Psoas muscle (tissue), 8 donors: ENCODE data around the gene FGR. TPM values are rescaled to one million over a fixed set of nuclear protein-coding genes. Genes with fewer than 3 reads are reported as not detected.

Experiments used
- ATAC-seq, 4 donors: fragments of 200-7000 bp; cut with Tn5 transposase; one replicate each; pipeline ENCODE4 v1.9.1; 2020; ENCODE audit warnings: moderate library complexity in 3 of 4, mild to moderate bottlenecking in 2 of 4
- DNase-seq, 2 donors: peaks; one replicate each; pipeline ENCODE4 v3.0.0-alpha.2; 2020
- H3K27ac ChIP-seq: fragments of 200-600 bp; one replicate; pipeline ENCODE4 v1.8.0; 2022
- H3K27me3 ChIP-seq, 3 donors: fragments of 200-600 bp in 1 of 3; one replicate each; pipeline versions ENCODE4 v1.6.1 to v1.8.0; 2013 to 2022; ENCODE audit warnings: low read length in 2 of 3, mild to moderate bottlenecking in 2 of 3, moderate library complexity in 1 of 3; ENCODE audit not compliant: insufficient read depth in 3 of 3
- H3K36me3 ChIP-seq, 2 donors: fragments of 200-600 bp in 1 of 2; one replicate each; pipeline versions ENCODE4 v1.6.1 to v1.8.0; 2013 to 2022; ENCODE audit warnings: low read depth in 1 of 2, mild to moderate bottlenecking in 1 of 2, moderate library complexity in 1 of 2; ENCODE audit not compliant: insufficient read depth in 1 of 2
- H3K4me1 ChIP-seq: fragments of 200-600 bp; one replicate; pipeline ENCODE4 v1.8.0; 2022
- H3K4me3 ChIP-seq: fragments of 200-600 bp; one replicate; pipeline ENCODE4 v1.8.0; 2022; ENCODE audit warnings: mild to moderate bottlenecking
- H3K9me3 ChIP-seq: fragments of 200-600 bp; one replicate; pipeline ENCODE4 v1.8.0; 2022
- CTCF ChIP-seq: fragments of 200-600 bp; IDR thresholded peaks from one replicate; pipeline ENCODE4 v1.8.0; 2022; ENCODE audit warnings: antibody characterized with exemption
- WGBS, 3 donors: extraction: QIAGEN DNeasy Blood & Tissue Kit; methylation state at CpG; one replicate each; pipeline versions ENCODE4 v1.1.6 to v1.1.7; 2013; 5-methylcytosine and 5-hydroxymethylcytosine counted together
- intact Hi-C, 2 donors: fragments of 100-400 bp; cut with DNase I; formaldehyde crosslinking; loops; one replicate each; pipeline versions ENCODE4 v1.11.0 to v1.14.2; 2022
- polyA plus RNA-seq, 3 donors: library from polyadenylated mRNA; stranded (reverse); fragments of 200-250 nt; gene quantifications; one replicate each; pipeline ENCODE4 v1.2.3, GENCODE V29; 2013
- total RNA-seq, 4 donors: library from RNA; stranded (reverse); fragmentation: NEBNext Ultra II Directional in 2 of 4; extraction: Animal tissue kit (Norgen Biotek cat#: 25700) in 2 of 4; gene quantifications; one replicate each; pipeline versions ENCODE4 v1.2.1 to v1.2.4, GENCODE V29; 2021 to 2023
- donor health status: healthy with polysubstance abuse.
- donor health status: DM: no; HTN: no; CAD: no; lungs with moderate emphysema.
- donor health status: Bipolar disorder and iron deficiency.
- donor health status: healthy.
- donor health status: DM: yes; HTN: yes; CAD: no.
- donor health status: DM: no; HTN: no; CAD: no.
- donor health status: DM: no; HTN: no; CAD: no.
- donor health status: DM: yes; HTN: yes; CAD: no.

Gene FGR
- total and polyA plus RNA-seq, 7 donors: 1.3 to 3.8 (median 2.8) TPM

DNA sequence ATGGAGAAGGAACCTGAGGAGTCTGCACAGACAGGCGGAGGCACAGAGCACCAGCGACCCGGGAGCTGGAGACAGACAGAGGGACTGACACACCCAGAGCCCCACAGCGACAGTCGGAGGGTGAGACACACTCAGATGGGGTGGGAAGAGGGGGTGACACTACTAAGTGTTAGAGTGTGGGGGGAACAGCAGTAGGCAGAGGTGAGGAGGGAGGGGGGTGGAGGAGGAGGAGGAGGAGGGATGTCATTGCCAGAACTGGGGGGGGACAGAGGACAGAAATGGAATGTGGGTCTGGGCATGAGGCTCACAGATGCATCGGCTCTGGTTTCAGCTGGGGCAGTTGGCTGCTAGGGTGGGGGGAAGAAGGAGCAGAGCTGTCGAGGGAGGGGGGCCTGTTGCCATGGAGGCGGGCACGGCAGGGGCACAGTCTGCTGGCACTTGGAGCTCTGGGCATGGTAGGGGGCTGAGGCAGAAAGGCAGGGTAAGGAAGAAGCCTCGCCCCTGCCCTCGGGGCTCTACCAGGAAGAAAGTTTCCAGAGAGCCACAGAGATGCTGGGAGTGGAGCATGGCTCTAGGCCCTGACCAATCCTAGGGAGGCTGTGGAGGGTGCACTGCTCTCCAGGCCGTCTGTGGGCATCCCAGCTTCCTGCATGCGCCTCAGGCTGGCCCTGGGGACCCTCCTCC is 68.4 kb downstream of the FGR start:
- intact Hi-C loops: no loop called here
- Histone ChIP-seq H3K4me1 (peaks cover 94% of the 10 kb centered on the region), H3K27ac (peak overlapping the region; percentile 94), H3K4me3 (peak overlapping the region; percentile 55), H3K36me3 (no peaks in the 10 kb centered on the region), H3K27me3 (no peaks in the 10 kb centered on the region), H3K9me3 (no peaks in the 10 kb centered on the region)
- 14 to 28% (median 27%) methylated on average over 11 to 13 of the region's 13 CpGs for whole genome bisulfite sequencing, 3 donors
- ATAC-seq: peak; percentile 5 to 16 (median 10)
- peak; percentile 33 to 76 for DNase-seq
- no peak for TF ChIP-seq CTCF

DNA sequence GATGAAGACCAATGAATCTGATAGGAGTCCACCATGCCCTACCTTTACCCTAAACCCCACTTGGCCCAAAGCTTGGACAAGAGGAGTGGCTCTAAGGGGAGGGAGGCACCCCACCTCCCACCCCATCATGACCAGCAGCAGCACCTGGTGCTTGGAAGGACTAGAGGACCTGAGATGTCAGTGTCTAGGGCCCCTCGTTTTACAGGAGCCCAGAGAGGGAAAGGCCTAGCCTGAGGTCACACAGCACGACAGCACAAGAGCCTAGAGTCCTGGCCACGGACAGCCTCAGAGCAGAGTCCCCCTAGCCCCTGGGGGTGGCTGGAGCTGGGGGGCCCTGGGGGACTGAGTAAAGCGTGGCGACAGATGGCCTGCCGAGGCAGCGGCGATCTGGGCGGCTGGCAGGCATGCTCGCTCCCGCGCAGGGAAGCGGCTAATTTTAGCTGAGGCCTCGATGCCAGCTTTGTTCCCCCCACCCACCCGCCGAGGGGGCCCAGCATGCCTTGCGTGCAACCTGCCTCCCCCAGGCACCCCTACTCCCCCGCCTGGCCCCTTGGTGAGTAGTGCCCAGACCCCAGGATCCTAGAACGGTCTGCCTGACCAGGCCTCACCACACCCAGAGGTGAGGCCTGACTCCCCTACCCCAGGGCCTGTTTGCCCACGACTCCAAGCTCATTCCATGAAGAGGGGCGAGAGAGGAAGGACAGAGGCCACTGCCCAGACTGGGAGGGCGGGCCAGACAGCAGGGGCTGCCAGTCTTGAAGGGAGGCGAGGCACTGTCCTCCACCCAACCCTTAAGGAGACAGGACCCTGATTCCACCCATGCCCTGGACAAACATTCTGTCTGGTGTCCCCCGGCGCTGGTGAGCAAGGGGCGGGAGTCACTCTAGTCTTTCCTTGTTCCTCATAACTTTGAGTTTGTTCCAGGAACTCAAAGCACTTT is 70.0 kb downstream of the FGR start:
- Histone ChIP-seq H3K27me3 (no peaks in the 10 kb centered on the region), H3K9me3 (no peaks in the 10 kb centered on the region), H3K36me3 (no peaks in the 10 kb centered on the region), H3K4me3 (peak overlapping the region; percentile 51), H3K27ac (peak overlapping the region; percentile 90), H3K4me1 (peaks cover 92% of the 10 kb centered on the region)
- no peak for TF ChIP-seq CTCF
- DNase-seq: peak; percentile 47 to 77
- intact Hi-C loops: no loop called here
- peak in 3 of 4 donors; percentile 3 to 10 (median 6) for ATAC-seq
- 25 to 29% (median 26%) methylated on average over 15 to 26 of the region's 26 CpGs for WGBS, 3 donors

- peaks cover 80% of the 10 kb centered on the region for H3K4me1 ChIP-seq
- no peaks in the 10 kb centered on the region for H3K9me3 ChIP-seq
- no peaks in the 10 kb centered on the region for H3K27me3 ChIP-seq
- intact Hi-C loops: no loop called here
- DNase-seq (peak; percentile 74 to 89), ATAC-seq (peak; percentile 65 to 77 (median 71))
- H3K4me3 ChIP-seq: peak overlapping the region; percentile 51
- H3K27ac ChIP-seq: peak overlapping the region; percentile 90
- 16 to 23% (median 22%) methylated on average over 8 to 10 of the region's 10 CpGs for WGBS, 3 donors
- TF ChIP-seq CTCF: no peak
- H3K36me3 ChIP-seq: peaks cover 0 to 1% of the 10 kb centered on the region in 2 donors
These were observed 71.2 kb downstream of the FGR start for GRCh38 chr1:27563591-27564471.

- intact Hi-C loops: no loop called here
These were observed 71.7 kb downstream of the FGR start for GRCh38 chr1:27563341-27563590.

More at GRCh38 chr1:27563341-27563590, 71.7 kb downstream of the FGR start:
- Histone ChIP-seq H3K4me3 (peak overlapping the region; percentile 51), H3K27ac (peak overlapping the region; percentile 90), H3K27me3 (no peaks in the 10 kb centered on the region), H3K9me3 (no peaks in the 10 kb centered on the region), H3K36me3 (peaks cover 0 to 7% of the 10 kb centered on the region in 2 donors), H3K4me1 (peaks cover 82% of the 10 kb centered on the region)
- no peak for TF ChIP-seq CTCF
- WGBS, 3 donors: 18 to 50% (median 32%) methylated on average over 4 of the region's 4 CpGs
- no peak for DNase-seq
- ATAC-seq: no peak
